ENCODE results near the gene CNGA3.

The CNGA3 gene

GRCh38 chr2:98444436-98445176 is 98.3 kb downstream of the CNGA3 start, which contains the start of gene INPP4A:
Gene INPP4A, plus strand, starts transcription at chr2:98444858. Its CDS starts 75,191 bp downstream, at chr2:98520049.
- DNase-seq = peak; percentile 64 to 80 (median 70)

GRCh38 chr2:98445177-98445682 is 99.0 kb downstream of the CNGA3 start:
- DNase-seq = no peak

- DNase-seq = peak in 1 of 5 donors; percentile 55
These were observed 99.7 kb downstream of the CNGA3 start for GRCh38 chr2:98445683-98446581.

GRCh38 chr2:98446850-98447249 is 100.6 kb downstream of the CNGA3 start:
- DNase-seq = no peak

All from T-helper 1 cell (primary cell).